Astrocyte of the spinal cord (primary cell): ENCODE data around the gene TADA1.

Experiments
- DNase-seq: peaks from one replicate; pipeline ENCODE4 v3.0.0; 2011; ENCODE audit warnings: low read depth, low spot score
- H3K4me3 ChIP-seq: 2 replicates; pipeline ENCODE4 v1.5.1; 2011; ENCODE audit warnings: low read depth, mild to moderate bottlenecking, low read length, moderate library complexity
- in situ Hi-C: cut with HindIII; loops from 2 replicates; pipeline ENCODE4 v1.10.0; 2017; ENCODE audit warnings: low sequenced_read_pairs
- TF ChIP-seq, protein P1 (sequence below): IDR thresholded peaks from 2 replicates; pipeline ENCODE4 v1.5.1; 2012; ENCODE audit warnings: low read depth, mild to moderate bottlenecking, low read length, inconsistent platforms

TADA1 gene

DNA sequence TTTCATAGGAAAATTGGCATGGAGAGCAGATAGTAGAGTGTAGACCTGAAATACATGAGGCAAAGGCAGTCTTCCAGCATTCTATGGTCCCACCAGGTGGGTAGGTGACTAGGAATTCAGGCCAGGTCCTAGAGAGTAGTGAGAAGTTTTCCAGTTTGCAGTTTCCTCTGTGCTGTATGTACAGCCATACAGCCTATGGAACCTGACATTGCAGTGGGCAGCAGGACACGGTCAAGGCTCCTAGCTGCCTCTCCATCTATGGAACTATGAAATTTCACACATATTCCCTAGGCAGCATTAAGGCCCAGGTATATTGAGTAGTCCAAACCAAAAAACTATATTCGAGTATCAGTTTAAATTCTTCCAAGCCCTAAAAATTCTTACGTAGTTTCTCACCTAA lies 20.5 kb downstream of the TADA1 start:
- no peak overlapping the region for H3K4me3 ChIP-seq

DNA sequence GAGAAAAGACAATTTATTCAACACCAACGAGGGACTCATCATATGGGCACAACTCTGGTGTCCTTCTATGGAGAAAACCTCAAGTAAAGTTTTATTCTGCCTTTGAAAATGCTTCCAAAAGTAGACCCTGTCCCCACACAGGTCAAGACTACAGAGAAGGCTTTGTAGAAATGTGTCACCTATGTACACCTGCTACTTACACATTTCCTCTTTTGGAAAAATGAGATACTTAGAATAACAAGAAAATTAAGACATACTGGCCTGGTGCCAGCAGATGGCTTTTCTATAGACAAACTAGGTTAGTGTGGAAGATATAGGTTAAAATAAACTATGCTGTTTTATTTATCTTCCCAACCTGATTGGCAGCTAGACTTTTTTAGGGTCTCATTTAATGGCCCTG lies 23.1 kb downstream of the TADA1 start:
- in situ Hi-C loops, result no loop called here
- H3K4me3 ChIP-seq, result no peak overlapping the region
- DNase-seq, result no peak
- TF ChIP-seq, protein P1, sequence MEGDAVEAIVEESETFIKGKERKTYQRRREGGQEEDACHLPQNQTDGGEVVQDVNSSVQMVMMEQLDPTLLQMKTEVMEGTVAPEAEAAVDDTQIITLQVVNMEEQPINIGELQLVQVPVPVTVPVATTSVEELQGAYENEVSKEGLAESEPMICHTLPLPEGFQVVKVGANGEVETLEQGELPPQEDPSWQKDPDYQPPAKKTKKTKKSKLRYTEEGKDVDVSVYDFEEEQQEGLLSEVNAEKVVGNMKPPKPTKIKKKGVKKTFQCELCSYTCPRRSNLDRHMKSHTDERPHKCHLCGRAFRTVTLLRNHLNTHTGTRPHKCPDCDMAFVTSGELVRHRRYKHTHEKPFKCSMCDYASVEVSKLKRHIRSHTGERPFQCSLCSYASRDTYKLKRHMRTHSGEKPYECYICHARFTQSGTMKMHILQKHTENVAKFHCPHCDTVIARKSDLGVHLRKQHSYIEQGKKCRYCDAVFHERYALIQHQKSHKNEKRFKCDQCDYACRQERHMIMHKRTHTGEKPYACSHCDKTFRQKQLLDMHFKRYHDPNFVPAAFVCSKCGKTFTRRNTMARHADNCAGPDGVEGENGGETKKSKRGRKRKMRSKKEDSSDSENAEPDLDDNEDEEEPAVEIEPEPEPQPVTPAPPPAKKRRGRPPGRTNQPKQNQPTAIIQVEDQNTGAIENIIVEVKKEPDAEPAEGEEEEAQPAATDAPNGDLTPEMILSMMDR, result no peak

More for the DNA sequence above, 20.5 kb downstream of the TADA1 start:
- TF ChIP-seq, protein P1, result no peak
- in situ Hi-C loops, result no loop called here
- no peak for DNase-seq

DNA sequence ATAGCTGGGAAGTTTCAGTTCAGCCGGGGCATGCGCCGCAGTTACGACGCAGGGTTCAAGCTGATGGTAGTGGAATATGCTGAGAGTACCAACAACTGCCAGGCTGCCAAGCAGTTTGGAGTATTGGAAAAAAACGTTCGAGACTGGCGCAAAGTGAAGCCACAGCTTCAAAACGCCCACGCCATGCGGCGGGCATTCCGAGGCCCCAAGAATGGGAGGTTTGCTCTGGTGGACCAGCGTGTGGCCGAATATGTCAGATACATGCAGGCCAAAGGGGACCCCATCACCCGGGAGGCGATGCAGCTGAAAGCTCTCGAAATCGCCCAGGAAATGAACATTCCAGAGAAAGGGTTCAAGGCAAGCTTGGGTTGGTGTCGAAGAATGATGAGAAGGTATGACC lies 26.9 kb downstream of the TADA1 start:
- in situ Hi-C loops, result no loop called here
- TF ChIP-seq, protein P1, result no peak
- DNase-seq, result no peak
- H3K4me3 ChIP-seq, result no peak overlapping the region

DNA sequence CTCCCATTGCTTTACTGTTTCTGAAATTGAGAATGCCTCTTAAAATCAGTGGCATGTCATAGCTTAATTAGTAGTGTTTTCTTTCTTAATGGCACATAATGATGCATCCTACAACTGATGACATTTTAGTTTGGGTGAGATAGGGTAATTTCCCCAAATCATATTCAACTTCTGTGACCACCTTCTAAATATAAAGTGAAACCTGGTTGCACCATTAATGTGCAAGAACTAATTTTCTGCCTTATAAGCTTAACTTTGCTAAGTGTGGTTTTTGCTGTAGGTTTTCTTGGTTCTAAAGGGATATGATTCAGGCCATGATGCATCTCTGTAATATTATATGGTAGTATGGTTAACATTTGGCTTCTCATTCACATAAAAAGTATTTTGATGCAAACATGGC lies 27.9 kb downstream of the TADA1 start:
- no peak for DNase-seq
- in situ Hi-C loops, result no loop called here
- H3K4me3 ChIP-seq, result no peak overlapping the region
- TF ChIP-seq, protein P1, result no peak

DNA sequence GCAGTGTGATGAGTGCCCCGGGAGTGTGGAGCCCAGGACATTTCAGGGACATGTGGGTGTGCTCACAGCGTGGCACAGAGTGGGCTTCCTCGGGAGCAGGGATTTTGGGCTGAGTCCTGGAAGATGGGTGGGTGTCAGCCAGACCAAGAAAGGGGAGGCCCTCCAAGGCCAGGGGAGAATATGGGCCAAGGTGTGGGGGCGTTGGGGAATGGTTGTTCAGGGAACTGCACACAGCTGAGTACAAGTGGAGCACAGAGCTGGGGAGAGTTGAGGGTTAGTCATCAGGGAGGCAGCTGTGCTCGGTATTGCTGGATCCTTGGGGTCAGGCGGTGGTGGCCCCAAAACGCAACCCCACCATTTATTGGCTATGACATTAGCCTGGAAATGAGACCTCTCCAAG lies 31.3 kb downstream of the TADA1 start:
- in situ Hi-C loops, result no loop called here
- H3K4me3 ChIP-seq, result no peak overlapping the region
- no peak for DNase-seq
- TF ChIP-seq, protein P1, result no peak

DNA sequence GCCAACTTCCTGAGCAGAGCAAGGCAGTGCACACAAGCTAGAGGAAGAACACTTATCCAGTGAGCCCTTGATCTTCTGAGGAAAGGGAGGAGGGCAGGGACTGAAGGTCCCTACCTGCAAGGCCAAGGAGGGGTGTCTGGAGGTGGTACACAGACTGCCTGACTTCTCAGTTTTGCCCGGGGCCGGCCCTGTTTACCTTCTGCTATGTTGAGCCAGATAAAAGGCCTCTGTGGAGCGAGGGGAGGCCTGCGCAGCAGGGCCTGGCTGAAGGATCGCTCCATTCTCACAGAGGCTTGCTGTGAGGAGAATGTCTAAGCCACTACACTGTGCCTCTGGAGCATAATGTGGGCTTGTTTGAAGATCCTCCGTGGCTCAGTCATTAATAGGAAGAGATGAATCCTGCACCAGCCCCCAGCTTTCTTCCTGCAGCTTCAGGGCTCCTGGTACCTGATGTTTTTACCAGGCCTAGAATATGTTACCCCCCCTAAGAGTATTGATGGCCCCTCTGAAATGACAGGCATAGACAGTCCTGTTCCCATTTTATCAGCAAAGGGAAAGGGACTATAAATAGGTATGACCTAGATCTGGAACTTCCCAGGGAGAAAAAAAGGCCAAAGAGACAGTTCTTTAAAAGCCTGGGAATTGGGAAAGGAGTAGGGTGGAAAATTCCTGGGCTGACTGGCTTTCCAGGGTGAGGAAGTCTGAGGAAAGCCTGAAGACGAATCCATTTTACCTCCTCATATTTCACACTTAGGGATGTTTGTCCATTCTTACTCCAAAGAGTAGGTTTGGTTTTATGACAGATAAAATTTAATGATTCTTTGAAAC lies 32.1 kb downstream of the TADA1 start:
- in situ Hi-C loops, result no loop called here
- no peak overlapping the region for H3K4me3 ChIP-seq
- DNase-seq, result no peak

More for the DNA sequence above, 32.1 kb downstream of the TADA1 start:
- TF ChIP-seq, protein P1, result no peak
